ENCODE measurements around the gene MYL11. TPM values are rescaled to one million over a fixed set of nuclear protein-coding genes. Genes with fewer than 3 reads are reported as not detected.
"Not testable (repeated sequence)": the region's sequence is repeated elsewhere in the genome, so short reads cannot be mapped to it uniquely, and the experiment has no call there.

Gene MYL11
- total RNA-seq, 1 experiment from 2014 or later, result not detected

DNA sequence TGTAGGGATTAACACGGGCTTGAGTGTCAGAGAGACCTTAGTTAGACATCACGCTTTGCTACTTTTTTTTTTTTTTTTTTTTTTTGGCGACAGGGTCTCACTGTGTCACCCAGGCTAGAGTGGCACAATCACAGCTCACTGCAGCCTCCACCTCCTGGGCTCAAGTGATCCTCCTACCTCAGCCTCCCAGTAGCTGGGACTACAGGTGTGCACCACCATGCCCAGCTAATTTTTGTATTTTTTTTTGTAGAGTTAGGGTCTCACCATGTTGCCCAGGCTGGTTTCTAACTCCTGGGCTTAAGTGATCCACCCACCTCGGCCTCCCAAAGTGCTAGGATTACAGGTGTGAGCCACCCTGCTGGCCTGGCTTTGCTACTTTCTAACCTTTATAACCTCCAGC lies 22.0 kb downstream of the MYL11 start:
- H3K27me3 ChIP-seq (ENCODE audit: control insufficient read depth, insufficient read depth, low read length); in situ Hi-C loops (cut with HindIII; ENCODE audit: low pct_unique_long_range_greater_than_20kb, low sequenced_read_pairs); H3K36me3 ChIP-seq (ENCODE audit: control insufficient read depth, insufficient read depth, low read length); ATAC-seq; POLR2A ChIA-PET; DNase-seq (ENCODE audit: low read depth, low spot score); intact Hi-C loops (cut with micrococcal nuclease; ENCODE audit: unreplicated experiment); H3K9me3 ChIP-seq (ENCODE audit: control insufficient read depth, insufficient read depth, low read depth, low read length): not testable (repeated sequence)
- CTCF ChIA-PET, result interaction anchor here (1.1 kb wide), 1 partner anchor 42 kb away, joined by 3 read pairs; no protein-coding TSS in a partner anchor
- TSS peak; percentile 71 for BruUV-seq (replicated peaks)
- H3K4me3 ChIP-seq (ENCODE audit: low read depth in 2 of 2, low read length in 2 of 2), result peak overlapping the region; percentile 85
- H3K27ac ChIP-seq (ENCODE audit: low read length), result peak overlapping the region; percentile 93
- peaks cover 17% of the 10 kb centered on the region for H3K4me1 ChIP-seq (ENCODE audit: control insufficient read depth, insufficient read depth, low read length)

DNA sequence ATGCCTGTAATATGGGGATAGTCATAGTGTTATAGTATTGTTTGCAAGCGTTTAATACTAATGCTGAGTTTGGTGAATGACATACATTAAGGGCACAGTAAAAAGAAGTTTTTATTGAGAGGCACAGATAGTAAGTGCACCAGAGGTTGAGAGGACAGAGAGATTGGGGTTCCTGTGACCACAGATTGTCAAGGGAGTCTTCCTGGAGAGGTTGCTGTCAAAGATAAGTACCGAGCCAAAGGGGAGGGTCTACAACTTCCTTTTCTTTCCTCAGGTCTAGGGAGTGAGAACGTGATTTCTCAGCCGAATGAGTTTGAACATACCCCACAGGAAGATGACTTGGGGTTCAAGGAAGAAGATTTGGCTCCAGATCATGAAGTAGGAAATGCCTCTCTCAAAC lies 22.5 kb downstream of the MYL11 start:
- in situ Hi-C loops (cut with HindIII; ENCODE audit: low pct_unique_long_range_greater_than_20kb, low sequenced_read_pairs), result no loop called here
- no peak for DNase-seq (ENCODE audit: low read depth, low spot score)
- Histone ChIP-seq H3K27me3 (ENCODE audit: control insufficient read depth, insufficient read depth, low read length) (no peaks in the 10 kb centered on the region), H3K9me3 (ENCODE audit: control insufficient read depth, insufficient read depth, low read depth, low read length) (no peaks in the 10 kb centered on the region), H3K36me3 (ENCODE audit: control insufficient read depth, insufficient read depth, low read length) (no peaks in the 10 kb centered on the region), H3K27ac (ENCODE audit: low read length) (0 out of 2 replicates have a peak overlapping the region, but pooled peaks have one; percentile 30), H3K4me3 (ENCODE audit: low read depth in 2 of 2, low read length in 2 of 2) (no peak overlapping the region; a peak in 1 of 4 replicates), H3K4me1 (ENCODE audit: control insufficient read depth, insufficient read depth, low read length) (peaks cover 19% of the 10 kb centered on the region)
- ChIA-PET CTCF (no interaction called here), POLR2A (no interaction called here)
- TF ChIP-seq POLR2AphosphoS5 (IDR thresholded peaks at IDR 0.05; ENCODE audit: low read depth, low read length) (no peak), TCF7L2 (IDR thresholded peaks at IDR 0.05; ENCODE audit: low read depth, low read length) (no peak), SIN3A (IDR thresholded peaks at IDR 0.05; ENCODE audit: borderline replicate concordance, insufficient read depth, low read depth, low read length) (no peak)
- TF ChIP-seq, protein P1, sequence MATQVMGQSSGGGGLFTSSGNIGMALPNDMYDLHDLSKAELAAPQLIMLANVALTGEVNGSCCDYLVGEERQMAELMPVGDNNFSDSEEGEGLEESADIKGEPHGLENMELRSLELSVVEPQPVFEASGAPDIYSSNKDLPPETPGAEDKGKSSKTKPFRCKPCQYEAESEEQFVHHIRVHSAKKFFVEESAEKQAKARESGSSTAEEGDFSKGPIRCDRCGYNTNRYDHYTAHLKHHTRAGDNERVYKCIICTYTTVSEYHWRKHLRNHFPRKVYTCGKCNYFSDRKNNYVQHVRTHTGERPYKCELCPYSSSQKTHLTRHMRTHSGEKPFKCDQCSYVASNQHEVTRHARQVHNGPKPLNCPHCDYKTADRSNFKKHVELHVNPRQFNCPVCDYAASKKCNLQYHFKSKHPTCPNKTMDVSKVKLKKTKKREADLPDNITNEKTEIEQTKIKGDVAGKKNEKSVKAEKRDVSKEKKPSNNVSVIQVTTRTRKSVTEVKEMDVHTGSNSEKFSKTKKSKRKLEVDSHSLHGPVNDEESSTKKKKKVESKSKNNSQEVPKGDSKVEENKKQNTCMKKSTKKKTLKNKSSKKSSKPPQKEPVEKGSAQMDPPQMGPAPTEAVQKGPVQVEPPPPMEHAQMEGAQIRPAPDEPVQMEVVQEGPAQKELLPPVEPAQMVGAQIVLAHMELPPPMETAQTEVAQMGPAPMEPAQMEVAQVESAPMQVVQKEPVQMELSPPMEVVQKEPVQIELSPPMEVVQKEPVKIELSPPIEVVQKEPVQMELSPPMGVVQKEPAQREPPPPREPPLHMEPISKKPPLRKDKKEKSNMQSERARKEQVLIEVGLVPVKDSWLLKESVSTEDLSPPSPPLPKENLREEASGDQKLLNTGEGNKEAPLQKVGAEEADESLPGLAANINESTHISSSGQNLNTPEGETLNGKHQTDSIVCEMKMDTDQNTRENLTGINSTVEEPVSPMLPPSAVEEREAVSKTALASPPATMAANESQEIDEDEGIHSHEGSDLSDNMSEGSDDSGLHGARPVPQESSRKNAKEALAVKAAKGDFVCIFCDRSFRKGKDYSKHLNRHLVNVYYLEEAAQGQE (IDR thresholded peaks at IDR 0.05; ENCODE audit: insufficient read depth in 1 of 2, low read depth in 2 of 2, low read length in 1 of 2), result no peak
- TF ChIP-seq, protein P2, sequence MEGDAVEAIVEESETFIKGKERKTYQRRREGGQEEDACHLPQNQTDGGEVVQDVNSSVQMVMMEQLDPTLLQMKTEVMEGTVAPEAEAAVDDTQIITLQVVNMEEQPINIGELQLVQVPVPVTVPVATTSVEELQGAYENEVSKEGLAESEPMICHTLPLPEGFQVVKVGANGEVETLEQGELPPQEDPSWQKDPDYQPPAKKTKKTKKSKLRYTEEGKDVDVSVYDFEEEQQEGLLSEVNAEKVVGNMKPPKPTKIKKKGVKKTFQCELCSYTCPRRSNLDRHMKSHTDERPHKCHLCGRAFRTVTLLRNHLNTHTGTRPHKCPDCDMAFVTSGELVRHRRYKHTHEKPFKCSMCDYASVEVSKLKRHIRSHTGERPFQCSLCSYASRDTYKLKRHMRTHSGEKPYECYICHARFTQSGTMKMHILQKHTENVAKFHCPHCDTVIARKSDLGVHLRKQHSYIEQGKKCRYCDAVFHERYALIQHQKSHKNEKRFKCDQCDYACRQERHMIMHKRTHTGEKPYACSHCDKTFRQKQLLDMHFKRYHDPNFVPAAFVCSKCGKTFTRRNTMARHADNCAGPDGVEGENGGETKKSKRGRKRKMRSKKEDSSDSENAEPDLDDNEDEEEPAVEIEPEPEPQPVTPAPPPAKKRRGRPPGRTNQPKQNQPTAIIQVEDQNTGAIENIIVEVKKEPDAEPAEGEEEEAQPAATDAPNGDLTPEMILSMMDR (IDR thresholded peaks at IDR 0.05), result no peak
- ATAC-seq, result no peak
- BruUV-seq (replicated peaks), result no TSS peak
- intact Hi-C loops (cut with micrococcal nuclease; ENCODE audit: unreplicated experiment), result no loop called here

DNA sequence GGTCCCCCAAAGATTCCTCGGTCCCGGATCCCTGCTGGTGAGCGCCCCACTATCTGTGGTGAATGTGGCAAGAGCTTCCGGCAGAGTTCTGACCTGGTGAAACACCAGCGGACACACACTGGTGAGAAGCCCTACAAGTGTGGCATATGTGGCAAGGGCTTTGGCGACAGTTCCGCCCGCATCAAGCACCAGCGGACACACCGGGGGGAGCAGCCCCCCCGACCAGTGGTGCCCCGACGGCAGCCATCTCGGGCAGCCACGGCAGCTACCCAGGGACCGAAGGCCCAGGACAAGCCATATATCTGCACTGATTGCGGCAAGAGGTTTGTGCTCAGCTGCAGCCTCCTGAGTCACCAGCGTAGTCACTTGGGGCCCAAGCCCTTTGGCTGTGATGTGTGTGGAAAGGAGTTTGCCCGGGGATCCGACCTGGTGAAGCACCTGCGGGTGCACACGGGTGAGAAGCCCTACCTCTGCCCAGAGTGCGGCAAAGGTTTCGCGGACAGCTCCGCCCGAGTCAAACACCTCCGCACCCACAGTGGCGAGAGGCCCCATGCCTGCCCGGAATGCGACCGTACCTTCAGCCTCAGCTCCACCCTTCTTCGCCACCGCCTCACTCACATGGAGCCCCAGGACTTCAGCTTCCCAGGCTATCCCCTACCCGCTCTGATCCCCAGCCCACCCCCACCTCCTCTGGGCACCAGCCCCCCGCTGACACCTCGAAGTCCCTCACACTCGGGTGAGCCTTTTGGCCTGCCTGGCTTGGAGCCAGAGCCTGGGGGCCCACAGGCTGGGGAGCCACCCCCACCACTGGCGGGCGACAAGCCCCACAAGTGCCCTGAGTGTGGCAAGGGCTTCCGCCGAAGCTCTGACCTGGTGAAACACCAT lies 23.4 kb downstream of the MYL11 start:
- H3K27me3 ChIP-seq (ENCODE audit: control insufficient read depth, insufficient read depth, low read length), result no peaks in the 10 kb centered on the region
- in situ Hi-C loops (cut with HindIII; ENCODE audit: low pct_unique_long_range_greater_than_20kb, low sequenced_read_pairs) (no loop called here), intact Hi-C loops (cut with micrococcal nuclease; ENCODE audit: unreplicated experiment) (no loop called here)
- DNase-seq (ENCODE audit: low read depth, low spot score) (no peak), ATAC-seq (no peak)
- H3K27ac ChIP-seq (ENCODE audit: low read length), result no peak overlapping the region
- H3K4me3 ChIP-seq (ENCODE audit: low read depth in 2 of 2, low read length in 2 of 2), result no peak overlapping the region
- TF ChIP-seq, protein P2 (IDR thresholded peaks at IDR 0.05), result no peak
- TF ChIP-seq TCF7L2 (IDR thresholded peaks at IDR 0.05; ENCODE audit: low read depth, low read length) (no peak), SIN3A (IDR thresholded peaks at IDR 0.05; ENCODE audit: borderline replicate concordance, insufficient read depth, low read depth, low read length) (no peak), POLR2AphosphoS5 (IDR thresholded peaks at IDR 0.05; ENCODE audit: low read depth, low read length) (no peak)
- TF ChIP-seq, protein P1 (IDR thresholded peaks at IDR 0.05; ENCODE audit: insufficient read depth in 1 of 2, low read depth in 2 of 2, low read length in 1 of 2), result no peak
- no TSS peak for BruUV-seq (replicated peaks)
- no peaks in the 10 kb centered on the region for H3K36me3 ChIP-seq (ENCODE audit: control insufficient read depth, insufficient read depth, low read length)
- CTCF ChIA-PET, result no interaction called here
- peaks cover 19% of the 10 kb centered on the region for H3K4me1 ChIP-seq (ENCODE audit: control insufficient read depth, insufficient read depth, low read length)
- POLR2A ChIA-PET, result interaction anchor here (0.5 kb wide), 1 partner anchor 20 kb away, joined by 5 read pairs; no protein-coding TSS in a partner anchor
- H3K9me3 ChIP-seq (ENCODE audit: control insufficient read depth, insufficient read depth, low read depth, low read length), result no peaks in the 10 kb centered on the region
